Breast epithelium (tissue), 4 donors: Measurements from ENCODE around the gene MDFI. TPM values are rescaled to one million over a fixed set of nuclear protein-coding genes. Genes with fewer than 3 reads are reported as not detected.

ENCODE experiments used
- DNase-seq, 2 donors: peaks; one replicate each; pipeline ENCODE4 v3.0.0-alpha.2; 2019; ENCODE audit warnings: low spot score in 2 of 2
- H3K27ac ChIP-seq, 2 donors: fragments of 200-600 bp; sonication (generic) in 1 of 2; one replicate each; pipeline ENCODE4 v1.5.1; 2016 to 2019; ENCODE audit warnings: mild to moderate bottlenecking in 1 of 2
- H3K27me3 ChIP-seq, 2 donors: fragments of 200-600 bp; sonication (generic) in 1 of 2; one replicate each; pipeline versions ENCODE4 v1.5.1 to v1.6.0; 2017 to 2019; ENCODE audit warnings: control low read depth in 1 of 2, mild to moderate bottlenecking in 1 of 2
- H3K36me3 ChIP-seq: fragments of 200-600 bp; one replicate; pipeline ENCODE4 v1.5.1; 2019
- H3K4me1 ChIP-seq, 2 donors: fragments of 200-600 bp; sonication (generic); one replicate each; pipeline ENCODE4 v1.5.1; 2016 to 2019; ENCODE audit warnings: control low read depth in 1 of 2
- H3K4me3 ChIP-seq, 3 donors: fragments of 200-600 bp; sonication (generic); 1 replicate in 2 of 3; 2 replicates in 1 of 3; pipeline ENCODE4 v1.5.1; 2016 to 2019; ENCODE audit warnings: mild to moderate bottlenecking in 3 of 3, moderate library complexity in 2 of 3
- H3K9me3 ChIP-seq, 2 donors: fragments of 200-600 bp; sonication (generic) in 1 of 2; one replicate each; pipeline ENCODE4 v1.5.1; 2016 to 2019; ENCODE audit warnings: control low read depth in 1 of 2
- CTCF ChIP-seq, 3 donors: fragments of 450-650 bp; IDR thresholded peaks; one replicate each; pipeline ENCODE4 v1.5.1; 2016 to 2017; ENCODE audit warnings: antibody characterized with exemption in 3 of 3, mild to moderate bottlenecking in 3 of 3, moderate library complexity in 3 of 3
- POLR2A ChIP-seq: fragments of 450-650 bp; IDR thresholded peaks from one replicate; pipeline ENCODE4 v1.6.1; 2016; ENCODE audit warnings: antibody characterized with exemption, mild to moderate bottlenecking, moderate library complexity
- POLR2AphosphoS5 ChIP-seq, 3 donors: sonication (generic); formaldehyde crosslinking; IDR thresholded peaks; one replicate each; pipeline ENCODE4 v1.6.1; 2017; ENCODE audit warnings: antibody characterized with exemption in 3 of 3
- intact Hi-C: fragments of 100-400 bp; cut with DNase I; formaldehyde crosslinking; loops from one replicate; pipeline ENCODE4 v1.15.1; 2023; ENCODE audit warnings: low total_unique reads
- total RNA-seq, 3 donors: library from RNA; depleted of rRNA; stranded (reverse); fragments of >200 nt; gene quantifications; one replicate each; pipeline ENCODE4 v1.1.0, GENCODE V29; 2016

The MDFI gene
- total RNA-seq, 3 donors from 2014 or later, result 26.7 to 75.8 (median 36.1) TPM

GRCh38 chr6:41648070-41648585, 9.9 kb downstream of the MDFI start:
- Histone ChIP-seq H3K27ac (no peak overlapping the region), H3K4me1 (no peaks in the 10 kb centered on the region), H3K4me3 (no peak overlapping the region), H3K27me3 (no peaks in the 10 kb centered on the region), H3K9me3 (no peaks in the 10 kb centered on the region), H3K36me3 (no peaks in the 10 kb centered on the region)
- TF ChIP-seq POLR2AphosphoS5 (IDR thresholded peaks at IDR 0.05), result no peak
- no peak for DNase-seq
- intact Hi-C loops, result no loop called here

GRCh38 chr6:41648921-41649320, 10.7 kb downstream of the MDFI start:
- no peak for DNase-seq
- Histone ChIP-seq H3K4me1 (no peaks in the 10 kb centered on the region), H3K36me3 (no peaks in the 10 kb centered on the region), H3K27ac (no peak overlapping the region), H3K9me3 (no peaks in the 10 kb centered on the region), H3K4me3 (no peak overlapping the region), H3K27me3 (no peaks in the 10 kb centered on the region)
- TF ChIP-seq CTCF (IDR thresholded peaks at IDR 0.05) (no peak), POLR2A (no peak), POLR2AphosphoS5 (IDR thresholded peaks at IDR 0.05) (no peak)
- intact Hi-C loops, result no loop called here

- intact Hi-C loops, result no loop called here
- H3K4me3 ChIP-seq, result no peak overlapping the region
- no peaks in the 10 kb centered on the region for H3K36me3 ChIP-seq
- H3K27ac ChIP-seq, result no peak overlapping the region
- no peak for DNase-seq
- no peaks in the 10 kb centered on the region for H3K9me3 ChIP-seq
- no peak for TF ChIP-seq POLR2A
- no peak for TF ChIP-seq CTCF (IDR thresholded peaks at IDR 0.05)
- TF ChIP-seq POLR2AphosphoS5 (IDR thresholded peaks at IDR 0.05), result no peak
- H3K4me1 ChIP-seq, result no peaks in the 10 kb centered on the region
- H3K27me3 ChIP-seq, result no peaks in the 10 kb centered on the region
Measured at GRCh38 chr6:41649596-41649995, 11.3 kb downstream of the MDFI start.

- Histone ChIP-seq H3K27ac (no peak overlapping the region), H3K36me3 (no peaks in the 10 kb centered on the region), H3K4me3 (no peak overlapping the region), H3K27me3 (no peaks in the 10 kb centered on the region), H3K9me3 (no peaks in the 10 kb centered on the region), H3K4me1 (no peaks in the 10 kb centered on the region)
- intact Hi-C loops, result no loop called here
- TF ChIP-seq POLR2AphosphoS5 (IDR thresholded peaks at IDR 0.05), result no peak
- no peak for TF ChIP-seq CTCF (IDR thresholded peaks at IDR 0.05)
- TF ChIP-seq POLR2A, result no peak
- DNase-seq, result no peak
Measured at GRCh38 chr6:41650120-41650519, 11.9 kb downstream of the MDFI start.

- no peaks in the 10 kb centered on the region for H3K9me3 ChIP-seq
- TF ChIP-seq POLR2AphosphoS5 (IDR thresholded peaks at IDR 0.05) (no peak), CTCF (IDR thresholded peaks at IDR 0.05) (no peak), POLR2A (no peak)
- H3K27ac ChIP-seq, result no peak overlapping the region
- intact Hi-C loops, result no loop called here
- H3K27me3 ChIP-seq, result no peaks in the 10 kb centered on the region
- no peak overlapping the region for H3K4me3 ChIP-seq
- DNase-seq, result no peak
- no peaks in the 10 kb centered on the region for H3K36me3 ChIP-seq
- no peaks in the 10 kb centered on the region for H3K4me1 ChIP-seq
Measured at GRCh38 chr6:41651246-41651961, 13.1 kb downstream of the MDFI start.
